ENCODE measurements around the gene ERC2. TPM values are rescaled to one million over a fixed set of nuclear protein-coding genes. Genes with fewer than 3 reads are reported as not detected.
A peak's percentile ranks its signal among the peaks of the same experiment; 100 is the strongest.

The ERC2 gene
- total and polyA plus RNA-seq, 2 of the 8 experiments (the other 6 are each of a cell fraction or from before 2014, with no cell fraction given): 16.4 to 22.8 TPM

DNA sequence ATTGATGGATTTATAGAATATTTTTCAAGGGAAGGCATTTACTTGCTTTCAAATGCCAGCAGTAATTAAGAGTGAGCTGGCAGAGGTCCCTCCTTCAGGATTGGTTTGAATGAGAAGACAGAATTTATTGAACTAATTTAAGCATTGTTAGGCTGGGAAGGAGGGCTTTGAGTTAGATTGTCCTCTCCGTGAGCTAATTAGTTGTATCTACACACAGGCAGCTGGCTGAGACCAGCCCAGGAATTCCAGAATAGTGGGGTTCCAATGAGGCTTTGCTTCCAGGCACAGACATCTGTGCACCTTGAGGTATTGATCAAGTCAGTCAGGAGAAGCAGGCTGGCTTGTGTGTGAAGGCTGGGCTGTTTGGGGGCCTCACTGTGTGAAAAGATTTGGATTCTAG, 857.1 kb downstream of the ERC2 start:
- Histone ChIP-seq H3K23me2 (ENCODE audit: low read depth, low read length) (no peaks in the 10 kb centered on the region), H3K9ac (replicated peaks in 1 of 4; ENCODE audit: extremely low read depth in 1 of 4, low read depth in 3 of 4, low read length in 3 of 4) (no peak overlapping the region), H4K8ac (ENCODE audit: extremely low read depth, insufficient read depth, low read length) (no peak overlapping the region), H3K79me1 (ENCODE audit: low read depth, low read length) (no peaks in the 10 kb centered on the region), H3K18ac (ENCODE audit: extremely low read depth, low read length) (no peak overlapping the region), H3K27me3 (replicated peaks in 1 of 4; ENCODE audit: control insufficient read depth in 3 of 4, extremely low read depth in 1 of 4, insufficient read depth in 3 of 4, low read length in 3 of 4) (no peaks in the 10 kb centered on the region), H4K91ac (replicated peaks; ENCODE audit: insufficient read length, low read length) (no peak overlapping the region), H4K20me1 (replicated peaks in 1 of 2; ENCODE audit: control insufficient read depth in 1 of 2, insufficient read depth in 2 of 2, low read length in 2 of 2) (no peaks in the 10 kb centered on the region), H3K14ac (ENCODE audit: insufficient read length) (no peak overlapping the region), H3K27ac (ENCODE audit: low read depth, low read length) (no peak overlapping the region), H3K9me3 (ENCODE audit: insufficient read depth in 2 of 2, low read depth in 1 of 2, low read length in 1 of 2) (no peaks in the 10 kb centered on the region), H2BK12ac (ENCODE audit: low read depth, low read length) (no peak overlapping the region), H2BK15ac (ENCODE audit: low read length) (no peak overlapping the region), H2BK120ac (replicated peaks; ENCODE audit: low read depth, low read length) (no peak overlapping the region), H2BK20ac (ENCODE audit: low read length) (0 out of 2 replicates have a peak overlapping the region, but pooled peaks have one; percentile 19), H3K79me2 (ENCODE audit: control insufficient read depth in 1 of 2, insufficient read depth in 2 of 2, low read length in 2 of 2) (no peaks in the 10 kb centered on the region), H4K5ac (ENCODE audit: insufficient read length, low read depth, low read length) (no peak overlapping the region), H3K56ac (replicated peaks; ENCODE audit: insufficient read length, low read depth, low read length) (no peak overlapping the region), H3K23ac (ENCODE audit: insufficient read length) (no peak overlapping the region), H3K36me3 (ENCODE audit: control insufficient read depth in 2 of 4, insufficient read depth in 4 of 4, low read length in 3 of 4) (no peaks in the 10 kb centered on the region; a peak in 1 of 8 replicates), H3K4ac (replicated peaks; ENCODE audit: insufficient read length, low read depth, low read length) (no peak overlapping the region), H2AFZ (ENCODE audit: low read length) (no peak overlapping the region), H2AK5ac (ENCODE audit: low read depth, low read length) (no peak overlapping the region), H3K4me3 (ENCODE audit: extremely low read depth in 1 of 4, insufficient read depth in 2 of 4, low read depth in 3 of 4, low read length in 4 of 4) (no peak overlapping the region), H2BK5ac (ENCODE audit: low read depth, low read length) (no peak overlapping the region), H3K4me2 (ENCODE audit: insufficient read depth in 1 of 2, low read depth in 2 of 2, low read length in 2 of 2) (no peak overlapping the region), H3K4me1 (replicated peaks in 1 of 4; ENCODE audit: control insufficient read depth in 3 of 4, insufficient read depth in 4 of 4, low read length in 3 of 4) (peaks cover 2 to 11% (median 6%) of the 10 kb centered on the region in 4 experiments; a peak in 5 of 7 replicates)
- DNase-seq (ENCODE audit: low read depth in 1 of 2, low spot score in 2 of 2) (no peak), FAIRE-seq (no peak)
- ChIA-PET POLR2A (ENCODE audit: partially characterized antibody) (no interaction called here), CTCF (ENCODE audit: partially characterized antibody) (interaction anchor here (0.6 to 3.2 kb wide), 9 partner anchors 12 to 156 kb away, joined by 3 to 23 read pairs (median 4); no protein-coding TSS in a partner anchor)
- 57% methylated on average over 1 of the region's 1 CpG; no CpG with 5 or more reads in 1 of the 2 experiments for WGBS, 2 experiments (ENCODE audit: extremely low coverage in 1 of 2, insufficient coverage in 1 of 2, insufficient read length in 1 of 2, insufficient replicate concordance in 2 of 2, low coverage in 1 of 2, low lambda C conversion rate in 2 of 2, missing lambda C conversion rate in 1 of 2)
- TF ChIP-seq CHD1 (IDR thresholded peaks at IDR 0.05; ENCODE audit: low read depth, low read length) (no peak), EP300 (IDR thresholded peaks at IDR 0.05; ENCODE audit: borderline replicate concordance in 1 of 2, low read depth in 2 of 2, low read length in 2 of 2) (no peak), JUN (IDR thresholded peaks at IDR 0.05; ENCODE audit: low read depth, low read length) (no peak), CHD2 (IDR thresholded peaks at IDR 0.05; ENCODE audit: low read length) (no peak), EZH2 (IDR thresholded peaks at IDR 0.05; ENCODE audit: low read depth, low read length, severe bottlenecking) (no peak), TAF7 (optimal IDR thresholded peaks at IDR 0.05; ENCODE audit: borderline replicate concordance, low read depth, low read length) (no peak), SP2 (IDR thresholded peaks at IDR 0.05; ENCODE audit: low read length) (no peak), RFX5 (IDR thresholded peaks at IDR 0.05; ENCODE audit: borderline replicate concordance, low read depth, low read length) (no peak), SRF (IDR thresholded peaks at IDR 0.05; ENCODE audit: low read depth, low read length) (no peak)

Measured in H1 (cell line).